IMR-90 (cell line): ENCODE measurements around the gene TAS2R40. TPM values are rescaled to one million over a fixed set of nuclear protein-coding genes. Genes with fewer than 3 reads are reported as not detected.

Experiments used
- ATAC-seq: fragments of 200-7000 bp; cut with Tn5 transposase; 2 replicates; pipeline ENCODE4 v1.9.1; 2020; ENCODE audit warnings: low read depth, mild to moderate bottlenecking, moderate library complexity
- BruUV-seq: library from RNA; stranded (reverse); fragments of 400-500 nt; replicated peaks from 2 replicates; lab custom pipeline; 2021; lab: Mats Ljungman, UMichigan
- CTCF ChIA-PET: fragments of 300-600 bp; formaldehyde crosslinking; extraction: SDS; loops from one replicate; lab custom pipeline; 2021; ENCODE audit warnings: antibody characterized with exemption; lab: Yijun Ruan, JAX
- POLR2A ChIA-PET: fragments of 300-600 bp; sonication (Branson Sonifier 250); formaldehyde crosslinking; loops from one replicate; lab custom pipeline; 2022; ENCODE audit warnings: antibody characterized with exemption; ENCODE audit not compliant: unreplicated experiment; lab: Charles Lee
- DNase-seq: peaks from one replicate; pipeline ENCODE4 v3.0.0; 2013
- H2AFZ ChIP-seq: replicated peaks from 2 replicates; pipeline ENCODE3; 2013; ENCODE audit warnings: low read length, mild to moderate bottlenecking; ENCODE audit not compliant: poor library complexity
- H2AK5ac ChIP-seq: 2 replicates; pipeline ENCODE4 v1.6.1; 2013; ENCODE audit warnings: low read depth, low read length, inconsistent platforms
- H2AK9ac ChIP-seq: replicated peaks from 2 replicates; pipeline ENCODE3; 2013; ENCODE audit warnings: mild to moderate bottlenecking, low read depth, low read length, moderate library complexity; ENCODE audit not compliant: poor library complexity
- H2BK120ac ChIP-seq: 2 replicates; pipeline ENCODE4 v1.6.1; 2013; ENCODE audit warnings: low read depth, low read length, inconsistent platforms
- H2BK15ac ChIP-seq: 3 replicates; pipeline ENCODE4 v1.6.1; 2013; ENCODE audit warnings: low read depth, low read length, inconsistent platforms
- H2BK20ac ChIP-seq: 2 replicates; pipeline ENCODE4 v1.6.1; 2013; ENCODE audit warnings: low read depth, mild to moderate bottlenecking, inconsistent platforms, low read length, moderate library complexity
- H2BK5ac ChIP-seq: 2 replicates; pipeline ENCODE4 v1.6.1; 2013; ENCODE audit warnings: mild to moderate bottlenecking, low read depth, low read length, inconsistent platforms; ENCODE audit not compliant: poor library complexity, severe bottlenecking
- H3K14ac ChIP-seq: replicated peaks from 2 replicates; pipeline ENCODE4 v1.6.1; 2013; ENCODE audit warnings: low read depth, low read length, inconsistent platforms
- H3K18ac ChIP-seq: 2 replicates; pipeline ENCODE4 v1.6.1; 2013; ENCODE audit warnings: low read depth, low read length, control low read depth
- H3K23ac ChIP-seq: 2 replicates; pipeline ENCODE4 v1.6.1; 2013; ENCODE audit warnings: low read depth, low read length, inconsistent platforms
- H3K27ac ChIP-seq: 2 replicates; pipeline ENCODE4 v1.5.1; 2013; ENCODE audit warnings: mild to moderate bottlenecking, control low read depth, low read length; ENCODE audit not compliant: insufficient read depth
- H3K27me3 ChIP-seq: 2 replicates; pipeline ENCODE4 v1.6.1; 2013; ENCODE audit warnings: low read length; ENCODE audit not compliant: control insufficient read depth, insufficient read depth
- H3K36me3 ChIP-seq: 2 replicates; pipeline ENCODE4 v1.6.1; 2013; ENCODE audit warnings: low read length, mixed read lengths; ENCODE audit not compliant: control insufficient read depth, insufficient read depth
- H3K4ac ChIP-seq: 2 replicates; pipeline ENCODE4 v1.6.1; 2013; ENCODE audit warnings: low read depth, low read length, inconsistent platforms
- H3K4me1 ChIP-seq: 2 replicates; pipeline ENCODE4 v1.6.1; 2013; ENCODE audit warnings: low read length, mixed read lengths; ENCODE audit not compliant: control insufficient read depth, insufficient read depth
- H3K4me2 ChIP-seq: 2 replicates; pipeline ENCODE4 v1.6.1; 2013; ENCODE audit warnings: low read depth, mild to moderate bottlenecking, control low read depth, low read length, moderate library complexity
- H3K4me3 ChIP-seq: 2 replicates; pipeline ENCODE4 v1.5.1; 2013; ENCODE audit warnings: low read depth, mild to moderate bottlenecking, control low read depth, low read length, moderate library complexity; ENCODE audit not compliant: insufficient read depth
- H3K56ac ChIP-seq: 2 replicates; pipeline ENCODE4 v1.6.1; 2013; ENCODE audit warnings: low read length, inconsistent platforms; ENCODE audit not compliant: insufficient read depth; ENCODE audit errors: extremely low read depth
- H3K79me1 ChIP-seq, 2 experiments: 2 replicates each; pipeline ENCODE4 v1.6.1; 2013; ENCODE audit warnings: low read length in 2 of 2, inconsistent platforms in 1 of 2, low read depth in 1 of 2
- H3K9ac ChIP-seq: 2 replicates; pipeline ENCODE4 v1.6.1; 2013; ENCODE audit warnings: low read depth, low read length, control low read depth
- H3K9me1 ChIP-seq: 2 replicates; pipeline ENCODE4 v1.6.1; 2013; ENCODE audit warnings: low read length, inconsistent platforms; ENCODE audit not compliant: insufficient read depth
- H3K9me3 ChIP-seq: 2 replicates; pipeline ENCODE4 v1.6.1; 2013; ENCODE audit warnings: low read length; ENCODE audit not compliant: control insufficient read depth, insufficient read depth
- H4K20me1 ChIP-seq: 2 replicates; pipeline ENCODE4 v1.6.1; 2013; ENCODE audit warnings: low read length, inconsistent platforms; ENCODE audit not compliant: insufficient read depth
- H4K5ac ChIP-seq: 2 replicates; pipeline ENCODE4 v1.6.1; 2013; ENCODE audit warnings: mild to moderate bottlenecking, low read depth, low read length, control low read depth
- H4K8ac ChIP-seq, 2 experiments: 2 replicates each; pipeline ENCODE4 v1.6.1; 2013; ENCODE audit warnings: low read depth in 2 of 2, low read length in 2 of 2, control low read depth in 1 of 2, inconsistent platforms in 1 of 2
- H4K91ac ChIP-seq: 2 replicates; pipeline ENCODE4 v1.6.1; 2013; ENCODE audit warnings: low read depth, low read length, inconsistent platforms; ENCODE audit not compliant: insufficient read depth
- BHLHE40 ChIP-seq: fragments of 150-350 bp; IDR thresholded peaks from 2 replicates; pipeline ENCODE4 v1.6.1; 2016; ENCODE audit warnings: mild to moderate bottlenecking, low read depth, low read length
- CEBPB ChIP-seq: IDR thresholded peaks from 2 replicates; pipeline ENCODE4 v1.6.1; 2012; ENCODE audit warnings: low read depth, low read length, improper control_type of control experiment
- CHD1 ChIP-seq: IDR thresholded peaks from 2 replicates; pipeline ENCODE4 v1.6.1; 2012; ENCODE audit warnings: low read depth, low read length, improper control_type of control experiment
- CTCF ChIP-seq: conservative IDR thresholded peaks from 2 replicates; pipeline ENCODE4 v1.5.1; 2012; ENCODE audit warnings: mild to moderate bottlenecking, low read depth, low read length, improper control_type of control experiment
- FOS ChIP-seq: fragments of 150-350 bp; IDR thresholded peaks from 2 replicates; pipeline ENCODE4 v1.6.1; 2016; ENCODE audit warnings: low read depth, low read length
- MAFK ChIP-seq: IDR thresholded peaks from 2 replicates; pipeline ENCODE4 v1.6.1; 2012; ENCODE audit warnings: low read depth, low read length, improper control_type of control experiment
- MAZ ChIP-seq: IDR thresholded peaks from 2 replicates; pipeline ENCODE4 v1.6.1; 2012; ENCODE audit warnings: low read depth, mild to moderate bottlenecking, low read length, improper control_type of control experiment, moderate library complexity, borderline replicate concordance
- POLR2A ChIP-seq: IDR thresholded peaks from 2 replicates; pipeline ENCODE4 v1.6.1; 2012; ENCODE audit warnings: mild to moderate bottlenecking, low read depth, low read length
- RAD21 ChIP-seq: IDR thresholded peaks from 2 replicates; pipeline ENCODE4 v1.6.1; 2012; ENCODE audit warnings: low read length, improper control_type of control experiment
- RCOR1 ChIP-seq: IDR thresholded peaks from 2 replicates; pipeline ENCODE4 v1.6.1; 2012; ENCODE audit warnings: mild to moderate bottlenecking, low read length, improper control_type of control experiment; ENCODE audit not compliant: insufficient replicate concordance
- RFX5 ChIP-seq: IDR thresholded peaks from 2 replicates; pipeline ENCODE4 v1.8.0; 2012; ENCODE audit warnings: low read depth, mild to moderate bottlenecking, low read length, moderate library complexity
- SMC3 ChIP-seq: fragments of 150-350 bp; IDR thresholded peaks from 2 replicates; pipeline ENCODE4 v1.6.1; 2016; ENCODE audit warnings: low read depth, mild to moderate bottlenecking, antibody characterized with exemption, low read length, moderate library complexity
- USF2 ChIP-seq: fragments of 150-350 bp; IDR thresholded peaks from 2 replicates; pipeline ENCODE4 v1.6.1; 2017; ENCODE audit warnings: mild to moderate bottlenecking, antibody characterized with exemption, low read length, low read depth
- WGBS, 2 experiments: methylation state at CpG; one replicate each; pipeline versions ENCODE4 v1.1.5 to v1.1.7; 2013; ENCODE audit warnings: missing lambda C conversion rate in 2 of 2; ENCODE audit not compliant: insufficient read length in 1 of 2; ENCODE audit errors: extremely low coverage in 2 of 2; 5-methylcytosine and 5-hydroxymethylcytosine counted together
- dilution Hi-C: fragments of 300-500 bp; cut with HindIII; formaldehyde crosslinking; loops from one replicate; pipeline ENCODE4 v1.14.3; 2018; ENCODE audit warnings: low sequenced_read_pairs; ENCODE audit not compliant: unreplicated experiment
- in situ Hi-C: fragments of 300-500 bp; cut with MboI; formaldehyde crosslinking; loops from 3 replicates; pipeline ENCODE4 v1.14.3; 2019; ENCODE audit warnings: low sequenced_read_pairs, inconsistent platforms, mixed read lengths
- intact Hi-C: fragments of 100-400 bp; cut with micrococcal nuclease; formaldehyde crosslinking; loops from 2 replicates; pipeline ENCODE4 v1.10.0; 2022
- polyA plus RNA-seq, 3 experiments: library from polyadenylated mRNA; depleted of rRNA; stranded (reverse); fragments of >200 nt; gene quantifications; 2 replicates each; pipeline ENCODE4 v1.2.3, GENCODE V29; 2012; ENCODE audit warnings: low replicate concordance in 1 of 3
- total RNA-seq: library from RNA; depleted of rRNA; stranded (reverse); fragments of >200 nt; gene quantifications from 2 replicates; pipeline ENCODE4 v1.2.3, GENCODE V29; 2012
- TF ChIP-seq, protein P1 (sequence below): fragments of 150-350 bp; IDR thresholded peaks from 2 replicates; pipeline ENCODE4 v1.6.1; 2016; ENCODE audit warnings: low read depth, mild to moderate bottlenecking, low read length, moderate library complexity, borderline replicate concordance

TAS2R40 gene
- total and polyA plus RNA-seq, 2 of the 4 experiments (the other 2 are of a cell fraction): not detected

GRCh38 chr7:143240291-143241168 is 18.7 kb downstream of the TAS2R40 start:
- POLR2A ChIA-PET: no interaction called here
- Histone ChIP-seq H3K9ac (peak overlapping the region; percentile 61), H3K18ac (no peak overlapping the region), H3K23ac (no peak overlapping the region), H3K27me3 (peaks cover 4% of the 10 kb centered on the region; the same call in 1 of the 2 replicates), H3K79me1 (no peaks in the 10 kb centered on the region), H3K4ac (no peak overlapping the region), H2AK9ac (no peak overlapping the region), H2BK15ac (no peak overlapping the region), H2BK120ac (no peak overlapping the region), H2AK5ac (no peak overlapping the region), H3K14ac (no peak overlapping the region), H2AFZ (no peak overlapping the region), H4K91ac (no peak overlapping the region), H3K9me3 (peaks cover 2% of the 10 kb centered on the region; the same call in 1 of the 2 replicates), H4K20me1 (no peaks in the 10 kb centered on the region), H3K27ac (no peak overlapping the region), H2BK5ac (peak overlapping the region; percentile 11), H4K8ac (no peak overlapping the region), H3K4me3 (no peak overlapping the region), H4K5ac (no peak overlapping the region), H3K9me1 (no peaks in the 10 kb centered on the region), H2BK20ac (no peak overlapping the region), H3K4me2 (peak overlapping the region; percentile 86), H3K56ac (no peak overlapping the region), H3K4me1 (peaks cover 4% of the 10 kb centered on the region; the same call in 1 of the 2 replicates), H3K36me3 (no peaks in the 10 kb centered on the region)
- WGBS, 2 experiments: 5% methylated on average over 4 of the region's 9 CpGs; no CpG with 5 or more reads in 1 of the 2 experiments
- no TSS peak for BruUV-seq
- dilution Hi-C loops: no loop called here
- in situ Hi-C loops: no loop called here
- DNase-seq (peak; percentile 86), ATAC-seq (peak; percentile 95)
- CTCF ChIA-PET: interaction anchor here (0.6 to 2.2 kb wide), 26 partner anchors 9 to 922 kb away, joined by 3 to 24 read pairs (median 4); partner anchors contain the start of genes CLCN1, GSTK1 and TAS2R40
- intact Hi-C loops: loop anchor here (2.0 to 5.0 kb wide), 2 partner anchors 142 to 176 kb away; partner anchors contain the start of gene ZYX
- TF ChIP-seq RFX5 (no peak), POLR2A (no peak), USF2 (no peak), RCOR1 (no peak), CTCF (peak; percentile 91), FOS (no peak), RAD21 (peak; percentile 89), MAFK (no peak), CEBPB (no peak), CHD1 (no peak), MAZ (no peak), SMC3 (peak; percentile 88), BHLHE40 (peak; percentile 32; the same call in 1 of the 2 replicates)
- TF ChIP-seq, protein P1, sequence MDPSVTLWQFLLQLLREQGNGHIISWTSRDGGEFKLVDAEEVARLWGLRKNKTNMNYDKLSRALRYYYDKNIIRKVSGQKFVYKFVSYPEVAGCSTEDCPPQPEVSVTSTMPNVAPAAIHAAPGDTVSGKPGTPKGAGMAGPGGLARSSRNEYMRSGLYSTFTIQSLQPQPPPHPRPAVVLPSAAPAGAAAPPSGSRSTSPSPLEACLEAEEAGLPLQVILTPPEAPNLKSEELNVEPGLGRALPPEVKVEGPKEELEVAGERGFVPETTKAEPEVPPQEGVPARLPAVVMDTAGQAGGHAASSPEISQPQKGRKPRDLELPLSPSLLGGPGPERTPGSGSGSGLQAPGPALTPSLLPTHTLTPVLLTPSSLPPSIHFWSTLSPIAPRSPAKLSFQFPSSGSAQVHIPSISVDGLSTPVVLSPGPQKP: no peak
